H1 (cell line): ENCODE measurements around the gene NR2F1-AS1. TPM values are rescaled to one million over a fixed set of nuclear protein-coding genes. Genes with fewer than 3 reads are reported as not detected.
"Not testable (repeated sequence)": the region's sequence is repeated elsewhere in the genome, so short reads cannot be mapped to it uniquely, and the experiment has no call there.

Experiments
- CTCF ChIA-PET: fragments of 300-600 bp; sonication (Branson Sonifier 250); formaldehyde crosslinking; loops from one replicate; lab custom pipeline; 2021; ENCODE audit not compliant: partially characterized antibody; lab: Charles Lee
- POLR2A ChIA-PET: fragments of 300-600 bp; sonication (Branson Sonifier 250); formaldehyde crosslinking; loops from one replicate; lab custom pipeline; 2021; ENCODE audit warnings: inconsistent platforms; ENCODE audit not compliant: partially characterized antibody; lab: Charles Lee
- DNase-seq, 2 experiments: peaks; one replicate each; pipeline versions ENCODE4 v3.0.0 to v3.0.0-alpha.2; 2010 to 2022; ENCODE audit warnings: low spot score in 2 of 2, low read depth in 1 of 2, mixed read lengths in 1 of 2
- FAIRE-seq: peaks from 2 replicates; lab custom pipeline; 2011; peaks lifted over from hg19 to GRCh38; lab: Jason Lieb, UNC
- H2AFZ ChIP-seq: 2 replicates; pipeline ENCODE4 v1.8.1; 2012; ENCODE audit warnings: low read length, inconsistent platforms
- H2AK5ac ChIP-seq: 2 replicates; pipeline ENCODE4 v1.6.1; 2013; ENCODE audit warnings: low read depth, low read length
- H2BK120ac ChIP-seq: replicated peaks from 2 replicates; pipeline ENCODE3; 2013; ENCODE audit warnings: low read depth, low read length, inconsistent platforms
- H2BK12ac ChIP-seq: 2 replicates; pipeline ENCODE4 v1.6.1; 2013; ENCODE audit warnings: low read depth, low read length
- H2BK15ac ChIP-seq: 2 replicates; pipeline ENCODE4 v1.6.1; 2013; ENCODE audit warnings: low read length
- H2BK20ac ChIP-seq: 2 replicates; pipeline ENCODE4 v1.6.1; 2013; ENCODE audit warnings: low read length
- H2BK5ac ChIP-seq: 2 replicates; pipeline ENCODE4 v1.6.1; 2013; ENCODE audit warnings: low read depth, low read length
- H3K14ac ChIP-seq: 2 replicates; pipeline ENCODE4 v1.6.1; 2013; ENCODE audit warnings: inconsistent platforms; ENCODE audit not compliant: insufficient read length
- H3K18ac ChIP-seq: 2 replicates; pipeline ENCODE4 v1.6.1; 2013; ENCODE audit warnings: low read length; ENCODE audit errors: extremely low read depth
- H3K23ac ChIP-seq: 2 replicates; pipeline ENCODE4 v1.6.1; 2013; ENCODE audit warnings: inconsistent platforms; ENCODE audit not compliant: insufficient read length
- H3K23me2 ChIP-seq: 2 replicates; pipeline ENCODE4 v1.6.1; 2013; ENCODE audit warnings: low read depth, low read length
- H3K27ac ChIP-seq: 2 replicates; pipeline ENCODE4 v1.6.1; 2011; ENCODE audit warnings: low read depth, low read length, inconsistent platforms
- H3K27me3 ChIP-seq, 4 experiments: replicated peaks in 1 of 4; 1 replicate in 1 of 4; 2 replicates in 3 of 4; pipeline versions ENCODE4 v1.6.1 to v1.8.1; 2011 to 2013; ENCODE audit warnings: low read length in 3 of 4, mild to moderate bottlenecking in 3 of 4, inconsistent platforms in 2 of 4, mixed read lengths in 2 of 4, moderate library complexity in 1 of 4; ENCODE audit not compliant: control insufficient read depth in 3 of 4, insufficient read depth in 3 of 4; ENCODE audit errors: extremely low read depth in 1 of 4
- H3K36me3 ChIP-seq, 4 experiments: 2 replicates each; pipeline versions ENCODE4 v1.6.1 to v1.8.1; 2011 to 2013; ENCODE audit warnings: mild to moderate bottlenecking in 4 of 4, low read length in 3 of 4, moderate library complexity in 2 of 4, control low read depth in 1 of 4, inconsistent platforms in 1 of 4; ENCODE audit not compliant: insufficient read depth in 4 of 4, control insufficient read depth in 2 of 4
- H3K4ac ChIP-seq: replicated peaks from 2 replicates; pipeline ENCODE3; 2013; ENCODE audit warnings: low read length, low read depth, mixed read lengths, inconsistent platforms; ENCODE audit not compliant: insufficient read length
- H3K4me1 ChIP-seq, 4 experiments: replicated peaks in 1 of 4; 1 replicate in 1 of 4; 2 replicates in 3 of 4; pipeline versions ENCODE4 v1.6.1 to v1.8.1; 2011 to 2013; ENCODE audit warnings: low read length in 3 of 4, inconsistent platforms in 2 of 4, mixed read lengths in 1 of 4; ENCODE audit not compliant: insufficient read depth in 4 of 4, control insufficient read depth in 3 of 4
- H3K4me2 ChIP-seq, 2 experiments: 2 replicates each; pipeline versions ENCODE4 v1.6.1 to v1.8.1; 2011 to 2013; ENCODE audit warnings: low read depth in 2 of 2, low read length in 2 of 2, control low read depth in 1 of 2, inconsistent platforms in 1 of 2, mild to moderate bottlenecking in 1 of 2; ENCODE audit not compliant: insufficient read depth in 1 of 2
- H3K4me3 ChIP-seq, 4 experiments: fragments of 200-600, 300-600 bp in 1 of 4; sonication (generic), shearing (Covaris generic), sonication (Bioruptor Twin) in 1 of 4; 2 replicates each; pipeline versions ENCODE4 v1.5.1 to v1.8.1; 2011 to 2016; ENCODE audit warnings: low read length in 4 of 4, low read depth in 3 of 4, control low read depth in 2 of 4, inconsistent platforms in 2 of 4, mild to moderate bottlenecking in 2 of 4, mixed read lengths in 1 of 4, moderate library complexity in 1 of 4; ENCODE audit not compliant: insufficient read depth in 2 of 4; ENCODE audit errors: extremely low read depth in 1 of 4
- H3K56ac ChIP-seq: replicated peaks from 2 replicates; pipeline ENCODE3; 2013; ENCODE audit warnings: low read depth, mild to moderate bottlenecking, mixed read lengths, low read length, inconsistent platforms; ENCODE audit not compliant: insufficient read length
- H3K79me1 ChIP-seq: 2 replicates; pipeline ENCODE4 v1.6.1; 2013; ENCODE audit warnings: low read depth, low read length, control low read depth
- H3K79me2 ChIP-seq, 2 experiments: 2 replicates each; pipeline versions ENCODE4 v1.6.1 to v1.8.1; 2012 to 2013; ENCODE audit warnings: low read length in 2 of 2, mild to moderate bottlenecking in 2 of 2, inconsistent platforms in 1 of 2; ENCODE audit not compliant: insufficient read depth in 2 of 2, control insufficient read depth in 1 of 2
- H3K9ac ChIP-seq, 4 experiments: replicated peaks in 1 of 4; 1 replicate in 1 of 4; 2 replicates in 3 of 4; pipeline versions ENCODE4 v1.6.1 to v1.8.1; 2011 to 2013; ENCODE audit warnings: low read depth in 3 of 4, low read length in 3 of 4, control low read depth in 2 of 4, mild to moderate bottlenecking in 2 of 4, moderate library complexity in 2 of 4, inconsistent platforms in 1 of 4; ENCODE audit errors: extremely low read depth in 1 of 4
- H3K9me3 ChIP-seq, 2 experiments: 2 replicates each; pipeline versions ENCODE4 v1.6.1 to v1.8.1; 2012 to 2013; ENCODE audit warnings: mild to moderate bottlenecking in 2 of 2, moderate library complexity in 2 of 2, control low read depth in 1 of 2, inconsistent platforms in 1 of 2, low read depth in 1 of 2, low read length in 1 of 2, mixed read lengths in 1 of 2; ENCODE audit not compliant: insufficient read depth in 2 of 2
- H4K20me1 ChIP-seq, 2 experiments: replicated peaks in 1 of 2; 2 replicates each; pipeline versions ENCODE3 to v1.8.1; 2011 to 2013; ENCODE audit warnings: inconsistent platforms in 2 of 2, low read length in 2 of 2, mild to moderate bottlenecking in 1 of 2; ENCODE audit not compliant: insufficient read depth in 2 of 2, control insufficient read depth in 1 of 2
- H4K5ac ChIP-seq: 2 replicates; pipeline ENCODE4 v1.6.1; 2013; ENCODE audit warnings: low read length, low read depth, mixed read lengths, inconsistent platforms; ENCODE audit not compliant: insufficient read length
- H4K8ac ChIP-seq: 2 replicates; pipeline ENCODE4 v1.8.0; 2013; ENCODE audit warnings: mild to moderate bottlenecking, moderate library complexity, low read length, inconsistent platforms; ENCODE audit not compliant: insufficient read depth; ENCODE audit errors: extremely low read depth
- H4K91ac ChIP-seq: replicated peaks from 2 replicates; pipeline ENCODE3; 2013; ENCODE audit warnings: low read length, mixed read lengths, inconsistent platforms; ENCODE audit not compliant: insufficient read length
- WGBS, 2 experiments: shearing (Covaris generic) in 1 of 2; methylation state at CpG; one replicate each; pipeline versions ENCODE4 v1.1.6 to v1.1.7; 2013 to 2015; ENCODE audit warnings: low lambda C conversion rate in 2 of 2, mixed read lengths in 2 of 2, inconsistent platforms in 1 of 2, low coverage in 1 of 2, missing lambda C conversion rate in 1 of 2; ENCODE audit not compliant: insufficient replicate concordance in 2 of 2, insufficient coverage in 1 of 2, insufficient read length in 1 of 2; ENCODE audit errors: extremely low coverage in 1 of 2, missing lambda C conversion rate in 1 of 2; 5-methylcytosine and 5-hydroxymethylcytosine counted together
- polyA plus RNA-seq, 7 experiments: library from polyadenylated mRNA; depleted of rRNA in 3 of 7; stranded (reverse) in 5 of 7; unstranded in 2 of 7; fragments of >200 nt in 5 of 7; fragments of 200-250 nt in 2 of 7; gene quantifications; 1 replicate in 5 of 7; 2 replicates in 1 of 7; 4 replicates in 1 of 7; pipeline versions ENCODE4 v1.2.1 to v1.2.3, GENCODE V29; 2011 to 2013; ENCODE audit warnings: missing spikeins in 2 of 7, mixed read lengths in 2 of 7
- total RNA-seq: library from RNA; stranded (reverse); fragmentation: NEBNext Ultra II Directional; extraction: Animal tissue kit (Norgen Biotek cat#: 25700); gene quantifications from 2 replicates; pipeline ENCODE4 v1.2.1, GENCODE V29; 2021

NR2F1-AS1 gene
- total and polyA plus RNA-seq, 2 of the 8 experiments (the other 6 are each of a cell fraction or from before 2014, with no cell fraction given) = 1.6 to 5.6 TPM

- H2BK15ac ChIP-seq, H4K5ac ChIP-seq, H3K79me2 ChIP-seq, H3K79me1 ChIP-seq, POLR2A ChIA-PET, H3K27me3 ChIP-seq, H3K9me3 ChIP-seq, H2BK120ac ChIP-seq, H3K14ac ChIP-seq, H2BK20ac ChIP-seq, H3K23ac ChIP-seq, CTCF ChIA-PET, H3K36me3 ChIP-seq, DNase-seq, H3K23me2 ChIP-seq, H3K18ac ChIP-seq, H4K91ac ChIP-seq, H2AFZ ChIP-seq, H2AK5ac ChIP-seq, H2BK5ac ChIP-seq, H3K4me2 ChIP-seq, H3K27ac ChIP-seq, H3K4me1 ChIP-seq, H4K20me1 ChIP-seq, FAIRE-seq, H3K56ac ChIP-seq, H3K4ac ChIP-seq, H3K9ac ChIP-seq, H4K8ac ChIP-seq, H3K4me3 ChIP-seq, H2BK12ac ChIP-seq: not testable (repeated sequence)
- WGBS, 2 experiments = 82% methylated on average over 6 of the region's 8 CpGs; no CpG with 5 or more reads in 1 of the 2 experiments
These were observed 124.2 kb downstream of the NR2F1-AS1 start for GRCh38 chr5:93456796-93457195.
